DLD1 (cell line): Measurements from ENCODE around the gene GPRASP3.

Source experiments
- in situ Hi-C: cut with HindIII; loops from 2 replicates; pipeline ENCODE4 v1.10.0; 2017; ENCODE audit warnings: low sequenced_read_pairs

Gene GPRASP3

DNA sequence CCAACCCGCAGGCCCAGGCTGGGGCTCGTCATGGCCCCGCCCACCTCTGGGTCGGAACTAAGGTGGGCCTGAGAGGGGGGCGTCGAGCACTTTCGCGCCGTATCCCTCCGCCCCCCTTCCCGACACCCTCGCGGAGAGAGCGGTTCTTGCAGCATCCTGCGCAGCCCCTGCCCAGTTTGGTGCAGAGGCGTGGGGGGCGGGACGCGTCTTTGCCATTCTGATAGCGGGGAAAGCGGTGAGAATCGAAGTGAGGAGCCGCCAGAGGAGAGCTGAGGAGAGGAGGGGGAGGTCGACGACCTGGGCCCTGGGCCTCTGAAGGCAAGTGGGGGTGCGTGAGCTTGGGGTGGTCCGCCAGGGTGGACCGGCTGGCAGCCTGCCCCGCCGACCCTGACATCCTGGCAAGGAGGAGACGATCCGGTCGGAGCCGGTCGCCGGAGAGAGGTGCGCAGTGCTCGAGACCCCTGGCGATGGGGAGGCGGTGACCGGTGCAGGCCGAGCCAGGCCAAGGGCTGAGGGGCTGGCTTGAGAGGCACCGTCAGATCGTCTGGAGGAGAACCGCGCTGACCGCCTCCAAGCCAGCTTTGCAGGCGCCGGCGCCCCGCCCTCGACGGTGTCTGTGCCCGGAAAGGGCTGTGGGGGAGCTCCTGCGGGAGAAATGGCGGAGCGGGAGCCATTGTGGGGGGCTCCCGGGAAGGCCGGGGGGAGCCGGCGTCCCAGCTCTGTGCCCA is 25.5 kb downstream of the GPRASP3 start:
- in situ Hi-C loops = no loop called here

DNA sequence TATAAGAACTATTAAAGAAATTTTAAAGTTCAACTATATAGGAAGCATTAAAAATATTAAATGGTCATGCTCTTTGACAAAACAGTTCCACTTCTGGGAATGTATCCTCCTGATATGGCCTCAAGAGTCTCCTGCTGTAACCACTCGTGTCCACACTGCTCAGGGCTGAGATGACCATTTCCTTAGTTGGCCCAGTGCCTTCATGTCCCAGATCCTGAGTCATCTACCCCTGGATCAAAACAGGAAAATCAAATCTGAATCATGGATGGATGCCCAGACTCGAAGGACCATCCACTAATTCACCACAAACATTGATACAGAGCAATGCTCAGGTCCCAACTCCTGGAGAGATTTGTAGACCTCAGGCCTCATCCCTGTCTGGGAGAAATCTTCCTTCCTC is 44.7 kb downstream of the GPRASP3 start:
- in situ Hi-C loops = no loop called here

DNA sequence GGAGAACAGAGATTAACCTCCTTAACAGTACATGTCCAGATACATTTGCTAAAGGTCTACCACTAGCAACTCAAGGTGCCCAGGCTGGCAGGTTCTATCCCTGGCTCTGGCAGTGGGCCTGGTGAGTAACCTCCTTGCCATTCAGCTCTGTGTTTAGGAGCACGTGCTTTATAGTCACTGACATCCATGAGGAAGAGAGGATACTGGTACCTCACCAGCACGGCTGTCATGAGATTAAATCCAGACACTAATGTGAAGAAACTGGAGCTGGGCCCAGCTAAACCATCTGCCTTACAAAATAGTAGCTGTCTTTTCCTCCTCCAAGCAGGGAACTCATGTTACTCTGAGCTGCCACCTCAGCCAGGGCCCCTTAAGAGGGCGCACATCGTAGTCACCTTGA is 45.3 kb downstream of the GPRASP3 start:
- in situ Hi-C loops = no loop called here

DNA sequence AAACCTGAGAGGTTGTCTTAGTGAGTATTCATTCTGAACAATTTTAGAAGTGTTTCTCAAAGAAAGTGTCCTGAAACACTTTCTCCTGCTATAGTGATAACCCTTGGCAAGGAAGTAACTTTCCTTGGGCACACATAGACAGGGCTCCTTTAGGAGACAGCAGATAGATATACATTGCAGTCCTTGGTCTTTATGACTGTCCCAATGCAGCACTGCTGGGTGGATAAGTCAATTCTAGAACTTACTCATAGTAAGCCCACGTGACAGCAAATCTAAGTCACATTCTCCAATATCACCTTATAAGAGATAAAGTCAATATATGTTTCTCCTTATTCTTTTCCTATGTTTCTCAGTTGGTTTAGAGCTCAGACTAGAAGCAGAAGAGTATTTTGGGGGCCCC is 46.7 kb downstream of the GPRASP3 start:
- in situ Hi-C loops = no loop called here

DNA sequence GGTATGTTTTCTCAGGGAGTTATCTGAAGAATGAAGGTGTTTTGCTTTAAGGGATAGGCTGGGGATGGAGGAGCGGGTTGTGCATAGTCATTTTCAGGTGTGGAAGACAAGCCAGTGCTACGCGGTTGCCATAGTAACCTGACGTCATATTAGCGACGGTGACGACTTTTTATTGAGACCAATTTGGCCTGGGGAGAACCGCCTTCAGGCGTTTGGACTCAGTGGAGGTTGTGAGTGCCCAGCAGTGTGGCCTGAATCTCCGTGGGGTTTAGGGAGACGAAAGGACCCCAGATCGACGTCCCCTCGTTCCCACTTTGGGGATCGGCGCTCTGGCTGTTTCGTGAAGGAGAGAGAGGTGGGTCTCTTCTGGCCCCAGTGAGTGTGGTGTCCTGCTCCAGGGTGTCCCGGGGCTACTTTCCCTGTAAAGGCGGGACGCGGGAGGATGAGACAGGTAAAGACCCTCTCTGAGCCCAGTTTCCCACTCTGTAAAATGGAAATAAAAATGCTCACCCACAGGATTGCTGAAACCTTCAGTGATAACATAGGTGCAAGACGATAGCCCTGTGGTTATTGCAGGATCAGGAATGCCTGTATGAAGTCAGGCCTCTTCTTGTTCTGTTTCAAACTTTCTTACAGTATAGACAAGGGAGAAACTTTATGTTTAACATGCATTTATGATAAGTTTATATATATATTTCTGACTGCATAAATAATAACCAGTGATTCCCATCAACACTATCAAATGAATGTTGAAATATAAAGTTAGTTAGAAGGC is 48.6 kb downstream of the GPRASP3 start:
- in situ Hi-C loops = no loop called here
